Omental fat pad (tissue), 4 donors: ENCODE measurements around the gene NDUFS5. TPM values are rescaled to one million over a fixed set of nuclear protein-coding genes. Genes with fewer than 3 reads are reported as not detected.
A peak's percentile ranks its signal among the peaks of the same experiment; 100 is the strongest.

Source experiments
- ATAC-seq: fragments of 150-250 bp; one replicate; pipeline ENCODE4 v1.9.1; 2016; ENCODE audit warnings: mild to moderate bottlenecking, moderate library complexity; ENCODE audit not compliant: low FRiP score
- DNase-seq: peaks from one replicate; pipeline ENCODE4 v3.0.0-alpha.2; 2019; ENCODE audit warnings: low spot score
- CTCF ChIP-seq, 3 donors: fragments of 450-650 bp; IDR thresholded peaks; one replicate each; pipeline ENCODE4 v1.5.1; 2016 to 2017; ENCODE audit warnings: antibody characterized with exemption in 3 of 3, mild to moderate bottlenecking in 3 of 3, moderate library complexity in 2 of 3
- total RNA-seq, 4 donors: library from RNA; depleted of rRNA; stranded (reverse); fragments of >200 nt; gene quantifications; one replicate each; pipeline ENCODE4 v1.1.0, GENCODE V29; 2016

Gene NDUFS5
- total RNA-seq, 4 donors from 2014 or later: 304 to 609 (median 443) TPM

DNA sequence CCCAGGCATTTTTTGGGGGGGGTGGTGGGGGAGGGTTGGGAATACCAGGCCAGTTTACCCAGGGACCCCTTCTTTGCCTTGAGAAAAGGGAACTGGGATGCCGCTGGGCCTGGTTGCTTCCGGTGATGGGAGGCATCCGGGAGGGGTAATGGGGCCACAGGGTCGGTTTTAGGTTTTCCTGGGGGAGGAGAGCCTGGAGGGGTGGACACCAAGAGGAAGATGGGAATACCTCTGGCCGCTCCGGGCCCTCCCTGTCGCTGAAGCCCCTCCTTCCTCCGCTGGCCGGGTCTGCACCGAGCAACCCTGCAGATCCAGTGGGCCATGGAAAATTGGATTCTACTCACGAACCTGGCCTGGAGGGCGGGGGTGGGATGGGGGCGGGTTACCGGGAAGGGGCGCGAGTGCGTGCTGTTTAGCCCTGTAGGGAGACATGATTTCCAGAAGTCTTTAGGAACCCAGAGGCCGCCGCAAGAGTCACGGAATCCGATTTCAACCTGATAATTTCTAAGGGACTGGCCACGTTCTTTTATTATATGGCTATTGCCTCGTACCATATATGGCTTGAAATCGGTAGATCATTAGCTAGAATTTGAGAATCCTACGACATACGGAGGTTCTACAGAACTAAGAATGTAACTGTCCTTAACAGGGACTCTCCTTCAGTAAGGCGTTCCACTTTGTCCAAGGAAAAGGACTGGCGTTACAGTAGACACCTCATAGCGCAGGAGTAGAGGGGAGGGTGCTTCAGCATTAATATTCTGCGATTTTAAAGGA, 34.3 kb upstream of the NDUFS5 start:
- no peak for TF ChIP-seq CTCF (IDR thresholded peaks at IDR 0.05)
- DNase-seq (no peak), ATAC-seq (peak; percentile 72)

DNA sequence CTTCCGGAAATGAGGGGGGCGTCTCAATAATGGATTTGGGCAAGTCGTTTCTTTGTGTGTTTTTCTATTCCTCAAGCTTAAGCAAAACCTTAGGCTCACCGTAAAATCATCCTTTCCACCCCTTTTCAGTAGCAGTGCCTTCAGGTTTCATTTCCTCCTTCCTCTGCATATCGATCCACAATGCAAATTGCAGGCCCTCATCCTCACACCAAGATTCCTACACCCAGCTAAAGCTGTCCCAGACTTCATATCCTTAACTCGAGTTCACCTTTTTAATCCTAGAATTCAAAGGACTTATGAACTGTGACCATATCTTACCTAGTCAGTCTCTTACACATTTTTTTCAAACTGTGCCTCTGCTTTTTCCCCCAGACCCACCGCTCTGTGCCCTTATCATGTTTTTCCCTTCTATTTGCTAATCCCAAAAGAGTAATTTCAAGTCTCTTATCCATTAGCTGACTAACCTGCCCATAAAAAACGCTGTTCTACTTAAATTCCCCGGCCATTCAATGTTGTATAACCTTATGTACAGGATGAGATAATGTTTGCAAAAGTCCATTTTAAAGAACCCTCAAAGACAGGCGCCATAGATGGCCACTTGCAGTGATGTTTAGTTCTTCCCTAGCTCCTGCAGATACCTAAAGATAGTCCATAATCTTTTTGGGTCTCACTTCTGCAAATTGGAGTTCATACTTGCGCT, 33.6 kb upstream of the NDUFS5 start:
- ATAC-seq (no peak), DNase-seq (no peak)
- no peak for TF ChIP-seq CTCF (IDR thresholded peaks at IDR 0.05)

DNA sequence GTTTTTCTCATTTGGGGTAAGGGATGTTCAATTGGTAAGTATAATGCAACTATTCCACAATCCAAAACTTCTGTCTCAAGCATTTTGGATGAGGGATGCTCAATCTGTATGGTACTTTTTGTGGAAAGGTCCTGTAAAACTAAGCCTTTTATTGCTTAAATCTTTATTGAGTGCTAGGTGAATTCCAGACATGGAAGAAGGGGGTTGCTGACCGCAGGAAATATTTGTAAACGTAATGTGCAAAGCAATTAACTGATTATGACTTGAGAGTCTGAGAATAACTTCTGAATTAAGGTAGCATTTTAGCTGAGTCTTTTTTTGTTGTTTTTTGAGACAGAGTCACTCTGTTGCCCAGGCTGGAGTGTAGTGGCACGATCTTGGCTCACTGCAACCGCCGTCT, 32.0 kb upstream of the NDUFS5 start:
- no peak for DNase-seq
- TF ChIP-seq CTCF (IDR thresholded peaks at IDR 0.05): no peak
- ATAC-seq: no peak

GRCh38 chr1:38997034-38997900, 28.9 kb upstream of the NDUFS5 start:
- no peak for TF ChIP-seq CTCF (IDR thresholded peaks at IDR 0.05)
- DNase-seq: no peak
- no peak for ATAC-seq

GRCh38 chr1:38997901-38998190, 28.3 kb upstream of the NDUFS5 start:
- no peak for DNase-seq
- TF ChIP-seq CTCF (IDR thresholded peaks at IDR 0.05): no peak
- no peak for ATAC-seq

GRCh38 chr1:39001516-39002421, 24.4 kb upstream of the NDUFS5 start:
- DNase-seq: no peak
- no peak for ATAC-seq
- TF ChIP-seq CTCF (IDR thresholded peaks at IDR 0.05): no peak
